HG03342 (cell line): ENCODE results near the gene TOM1L2.
"Not testable (repeated sequence)": the region's sequence is repeated elsewhere in the genome, so short reads cannot be mapped to it uniquely, and the experiment has no call there.

Experiments
- ATAC-seq: cut with Tn5 transposase; IDR thresholded peaks from one replicate; pipeline ENCODE4 v1.9.1; 2021; ENCODE audit warnings: mild to moderate bottlenecking, moderate library complexity; ENCODE audit not compliant: unreplicated experiment

TOM1L2 gene

GRCh38 chr17:17995887-17996286, 23.7 kb upstream of the TOM1L2 start:
- not testable (repeated sequence) for ATAC-seq

DNA sequence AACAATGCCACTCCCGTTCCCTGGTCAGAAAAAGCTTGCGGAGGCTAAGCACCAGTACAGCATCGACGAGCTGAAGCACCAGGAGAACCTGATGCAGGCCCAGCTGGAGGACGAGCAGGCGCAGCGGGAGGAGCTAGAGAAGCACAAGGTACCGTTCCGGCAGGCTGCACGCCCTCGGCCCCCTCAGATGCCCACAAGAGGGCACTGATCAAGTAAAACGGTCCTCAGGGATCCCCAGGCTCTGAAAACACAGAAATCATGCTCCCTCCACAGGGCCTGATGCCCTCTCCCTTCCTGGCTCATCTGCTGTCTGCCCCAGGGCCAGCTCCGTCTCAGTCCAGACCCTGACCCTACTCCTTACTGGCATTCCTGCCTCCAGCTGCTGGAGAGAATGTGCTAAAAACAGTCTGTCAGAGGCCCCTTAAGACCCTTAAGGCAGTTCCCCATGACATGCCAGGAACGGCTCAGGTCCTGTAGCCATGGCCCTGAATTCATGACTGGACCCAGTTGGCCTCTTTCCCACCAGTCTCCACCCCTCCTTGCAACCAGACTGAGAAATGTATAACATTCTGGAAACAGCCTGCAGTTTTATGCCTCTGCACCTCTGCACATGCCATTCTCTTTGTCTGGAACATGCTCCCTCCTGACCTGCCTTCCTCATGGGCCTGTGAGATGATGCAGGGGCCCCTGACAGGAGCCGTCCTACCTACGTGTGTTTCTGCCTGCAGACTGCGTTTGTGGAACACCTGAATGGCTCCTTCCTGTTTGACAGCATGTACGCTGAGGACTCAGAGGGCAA, 22.3 kb upstream of the TOM1L2 start:
- ATAC-seq = no peak

- no peak for ATAC-seq
These were observed 21.7 kb upstream of the TOM1L2 start for GRCh38 chr17:17993852-17994251.

DNA sequence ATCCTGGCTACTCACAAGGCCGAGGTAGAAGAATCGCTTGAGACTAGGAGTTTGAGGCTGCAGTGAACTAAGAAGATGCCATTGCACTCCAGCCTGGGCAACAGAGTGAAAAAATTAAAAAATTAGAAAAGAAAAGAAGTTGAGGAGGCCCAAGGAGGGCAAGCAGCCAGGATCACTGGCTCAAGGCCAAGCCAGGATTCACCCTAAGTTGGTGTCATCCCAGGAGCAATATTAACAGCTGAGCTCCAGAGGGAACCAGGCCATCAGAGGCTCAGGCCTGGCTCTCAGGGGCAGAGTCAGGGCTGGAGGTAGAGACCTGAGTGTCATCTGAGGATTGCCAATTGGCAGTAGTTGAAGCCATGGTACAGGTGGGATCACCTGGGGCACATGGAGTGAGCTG, 21.2 kb upstream of the TOM1L2 start:
- ATAC-seq = no peak

- no peak for ATAC-seq
These were observed 18.1 kb upstream of the TOM1L2 start for GRCh38 chr17:17990282-17990681.

GRCh38 chr17:17989618-17990017, 17.4 kb upstream of the TOM1L2 start:
- ATAC-seq = no peak

DNA sequence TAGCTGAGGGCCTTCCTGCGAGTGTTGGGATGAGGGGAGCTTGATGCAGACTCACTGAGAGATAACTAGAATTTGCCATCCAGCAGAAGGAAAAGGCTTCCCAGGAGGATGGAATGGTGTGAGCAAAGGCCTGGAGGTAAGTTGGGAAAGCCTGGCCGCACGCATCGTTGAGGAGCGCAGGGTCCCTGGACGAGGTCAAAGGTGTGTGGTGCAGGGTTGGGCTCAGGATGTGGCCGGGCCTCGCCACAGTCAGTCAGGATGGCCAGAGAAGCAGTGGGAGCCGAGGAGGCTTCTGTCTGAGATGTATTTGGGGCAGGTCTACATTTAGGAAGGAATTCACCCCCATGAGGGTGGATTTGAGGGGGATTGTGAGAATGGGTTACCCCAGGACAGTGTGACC, 16.9 kb upstream of the TOM1L2 start:
- ATAC-seq = no peak

GRCh38 chr17:17988427-17988945, 16.3 kb upstream of the TOM1L2 start:
- no peak for ATAC-seq

- ATAC-seq = no peak
These were observed 15.7 kb upstream of the TOM1L2 start for GRCh38 chr17:17987901-17988300.

DNA sequence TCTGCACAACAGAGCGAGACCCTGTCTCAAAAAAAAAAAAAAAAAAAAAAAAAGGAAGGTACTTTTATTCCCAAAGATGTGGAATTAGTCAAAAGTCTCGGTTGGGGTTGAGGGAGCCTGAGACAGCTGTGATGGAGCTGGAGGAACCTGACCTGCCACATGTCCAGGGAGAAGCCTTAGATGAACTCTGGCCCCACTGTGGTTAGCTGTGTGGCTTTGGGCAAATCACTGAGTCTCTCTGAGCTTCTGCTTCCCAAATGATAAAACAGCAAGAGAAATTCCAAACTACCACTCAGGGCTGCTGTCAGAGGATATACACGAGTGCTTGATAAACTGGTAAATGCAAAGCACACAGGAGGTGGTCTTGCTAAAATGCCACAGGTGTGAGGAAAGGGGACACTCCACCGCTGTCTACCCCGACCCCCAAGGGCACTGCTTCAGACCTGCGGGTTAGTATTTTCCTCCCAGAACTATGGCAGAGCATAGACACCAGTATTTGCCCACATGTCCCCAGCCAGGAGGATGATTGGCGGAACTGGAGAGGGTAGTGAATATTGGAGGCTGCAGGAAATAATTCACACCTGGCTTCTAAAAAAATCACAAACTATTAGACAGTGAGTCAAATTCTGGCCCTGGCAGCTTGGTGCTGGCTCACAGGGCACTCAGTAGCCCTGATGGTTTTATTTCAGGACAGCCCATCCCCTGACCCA, 15.1 kb upstream of the TOM1L2 start:
- no peak for ATAC-seq

GRCh38 chr17:17985555-17985954, 13.4 kb upstream of the TOM1L2 start:
- ATAC-seq = no peak

DNA sequence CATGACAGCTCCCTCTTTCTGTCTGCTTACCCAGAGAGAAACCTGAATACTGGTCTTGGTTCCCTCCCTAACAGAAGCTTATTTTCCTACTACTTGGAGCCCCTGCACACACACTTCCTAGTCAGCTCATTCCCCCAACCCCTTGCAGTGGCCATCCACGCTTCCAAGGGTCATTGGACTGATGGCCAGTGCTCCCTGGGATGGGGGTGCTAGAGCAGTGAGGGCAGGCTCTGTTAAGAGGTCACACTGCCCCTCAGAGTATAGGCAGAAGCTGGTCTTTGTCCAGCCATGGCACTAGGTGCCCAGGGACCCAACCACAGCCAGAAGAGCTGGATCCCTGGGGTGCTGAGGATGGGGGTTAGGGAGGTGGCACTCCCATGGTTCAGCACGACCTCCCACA, 13.0 kb upstream of the TOM1L2 start:
- ATAC-seq = no peak

GRCh38 chr17:17983776-17984175, 11.6 kb upstream of the TOM1L2 start:
- no peak for ATAC-seq

DNA sequence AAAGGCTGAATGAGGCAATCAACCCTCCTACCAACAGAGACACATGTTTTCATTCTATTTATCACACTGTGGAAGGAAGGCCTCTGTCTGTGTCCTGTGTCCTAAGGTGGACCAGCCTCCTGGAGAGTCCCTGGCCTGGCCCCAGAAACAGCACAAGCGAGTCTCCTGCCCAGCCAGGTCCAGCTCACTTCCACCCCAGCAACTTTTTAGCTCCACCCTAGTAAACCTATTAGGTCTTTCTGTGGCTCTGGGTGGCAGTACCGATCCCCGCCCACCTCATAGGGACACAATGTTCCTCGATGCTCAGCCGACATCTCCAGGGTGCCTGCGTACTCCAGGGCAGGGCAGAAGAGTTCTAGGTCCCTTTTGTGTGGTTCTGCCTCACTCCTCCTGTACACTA, 11.2 kb upstream of the TOM1L2 start:
- no peak for ATAC-seq

GRCh38 chr17:17982801-17983200, 10.6 kb upstream of the TOM1L2 start:
- ATAC-seq = no peak

DNA sequence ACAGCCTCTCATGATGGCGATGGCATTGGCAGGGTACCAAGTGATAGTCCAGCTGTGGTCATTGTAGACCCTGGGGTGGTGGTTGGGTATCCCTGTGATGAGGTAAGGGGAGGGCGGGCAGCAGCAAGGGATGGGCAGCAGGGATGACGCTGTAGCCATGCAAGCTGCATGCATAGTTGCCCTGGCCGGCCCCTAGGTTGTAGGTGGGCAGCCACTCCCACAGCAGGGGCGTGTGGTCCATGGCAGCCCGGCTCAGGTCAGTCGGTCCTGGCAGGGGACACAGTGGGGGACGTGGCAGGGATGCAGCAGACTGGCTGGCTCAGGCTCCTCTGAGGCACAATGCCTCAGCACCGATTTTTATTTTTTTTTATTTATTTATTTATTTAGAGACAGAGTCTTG, 9.1 kb upstream of the TOM1L2 start:
- ATAC-seq = no peak

DNA sequence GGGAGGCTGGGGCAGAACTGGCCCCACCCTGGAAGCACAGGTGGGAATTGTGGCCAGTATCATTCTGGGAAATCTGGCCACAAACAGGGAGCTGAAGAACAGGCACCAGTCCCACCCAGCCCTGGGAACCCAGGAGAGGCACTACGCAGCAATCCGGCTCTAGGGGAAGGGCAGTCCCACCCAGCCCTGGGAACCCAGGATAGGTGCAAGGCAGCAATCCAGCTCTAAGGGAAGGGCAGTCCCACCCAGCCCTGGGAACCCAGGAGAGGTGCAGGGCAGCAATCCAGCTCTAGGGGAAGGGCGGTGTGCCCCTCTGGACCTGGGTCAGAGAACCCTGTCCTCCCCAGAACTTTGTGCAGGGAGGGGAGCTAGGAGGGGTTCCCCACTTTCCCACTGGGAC, 7.6 kb upstream of the TOM1L2 start:
- no peak for ATAC-seq

GRCh38 chr17:17978481-17979424, 6.6 kb upstream of the TOM1L2 start:
- no peak for ATAC-seq

GRCh38 chr17:17976931-17977570, 4.9 kb upstream of the TOM1L2 start:
- no peak for ATAC-seq

DNA sequence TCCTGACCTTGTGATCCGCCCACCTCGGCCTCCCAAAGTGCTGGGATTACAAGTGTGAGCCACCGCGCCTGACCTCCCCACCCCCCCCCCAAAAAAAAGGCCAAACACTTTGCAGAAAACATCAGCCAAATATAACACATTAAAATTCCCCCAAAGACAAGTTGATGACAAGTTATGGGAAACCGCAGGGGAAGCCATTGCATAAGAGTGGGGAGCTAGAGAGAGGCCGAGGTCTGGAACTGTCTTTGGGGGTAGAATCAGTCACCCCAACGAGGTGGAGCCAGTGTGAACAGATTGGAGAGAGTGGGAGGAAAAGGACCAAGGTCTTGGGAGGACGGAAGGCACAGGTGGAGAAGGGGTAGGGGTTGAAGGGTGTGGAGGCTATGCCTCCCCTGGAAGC, 3.2 kb upstream of the TOM1L2 start:
- ATAC-seq = no peak

DNA sequence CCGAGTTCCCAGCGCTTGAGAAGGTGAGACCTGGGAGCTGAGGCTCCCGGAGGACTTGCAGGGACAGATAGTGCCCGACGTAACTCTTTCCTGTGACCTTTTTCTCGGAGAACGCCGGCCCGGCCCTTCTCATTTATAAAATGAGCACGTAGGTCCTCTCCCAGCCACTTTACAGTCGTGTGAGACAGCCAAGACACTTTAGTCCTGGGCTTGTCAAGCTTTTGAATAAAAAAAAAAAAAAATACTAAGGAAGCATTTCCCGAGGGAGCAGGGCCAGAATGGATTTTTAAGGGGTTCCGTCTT, 703 bp upstream of the TOM1L2 start:
- no peak for ATAC-seq
